Activated CD8-positive, alpha-beta memory T cell treated with anti-CD3 and anti-CD28 coated beads for 1 hour (primary cell): ENCODE data around the gene RRAS2.
"Not testable (repeated sequence)": the region's sequence is repeated elsewhere in the genome, so short reads cannot be mapped to it uniquely, and the experiment has no call there.

Experiments used
- DNase-seq, 2 donors: peaks; one replicate each; pipeline ENCODE4 v3.0.0-alpha.2; 2020; ENCODE audit warnings: low read depth in 1 of 2; ENCODE audit errors: extremely low read depth in 1 of 2

RRAS2 gene

DNA sequence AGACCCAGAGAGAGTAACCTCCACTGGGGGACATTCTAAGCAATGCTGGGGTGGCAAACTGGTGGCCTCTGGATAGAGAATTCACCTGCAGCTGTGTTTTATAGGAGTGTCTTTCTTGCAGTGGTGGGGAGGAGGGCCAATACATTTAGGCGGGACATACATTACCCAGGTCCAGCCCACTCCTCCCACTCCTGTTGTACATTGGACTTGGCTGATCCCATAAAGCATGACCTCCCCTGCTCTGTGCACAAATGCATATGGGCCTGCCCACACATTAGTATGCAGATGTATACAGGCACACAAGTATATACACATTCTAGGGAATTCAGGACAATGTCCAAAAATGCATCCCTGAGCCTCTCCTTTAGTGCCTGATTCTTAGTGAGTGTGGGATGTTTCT is 99.1 kb downstream of the RRAS2 start:
- DNase-seq, result no peak

DNA sequence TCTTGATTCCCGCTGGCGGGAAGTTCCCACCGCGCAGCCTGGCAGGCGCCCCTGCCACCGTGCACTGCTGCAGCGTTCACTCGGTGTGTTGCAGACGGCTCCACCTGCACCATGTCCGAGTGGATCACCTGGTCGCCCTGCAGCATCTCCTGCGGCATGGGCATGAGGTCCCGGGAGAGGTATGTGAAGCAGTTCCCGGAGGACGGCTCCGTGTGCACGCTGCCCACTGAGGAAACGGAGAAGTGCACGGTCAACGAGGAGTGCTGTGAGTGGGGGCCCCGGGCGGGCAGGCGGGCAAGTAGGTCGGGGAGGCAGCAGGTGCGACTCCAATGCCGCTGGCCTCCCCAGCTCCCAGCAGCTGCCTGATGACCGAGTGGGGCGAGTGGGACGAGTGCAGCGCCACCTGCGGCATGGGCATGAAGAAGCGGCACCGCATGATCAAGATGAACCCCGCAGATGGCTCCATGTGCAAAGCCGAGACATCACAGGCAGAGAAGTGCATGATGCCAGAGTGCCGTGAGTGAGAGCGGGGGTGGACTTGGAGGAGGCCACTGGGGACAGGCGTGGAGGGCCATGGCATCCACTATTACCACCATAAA is 99.7 kb downstream of the RRAS2 start:
- DNase-seq, result no peak

DNA sequence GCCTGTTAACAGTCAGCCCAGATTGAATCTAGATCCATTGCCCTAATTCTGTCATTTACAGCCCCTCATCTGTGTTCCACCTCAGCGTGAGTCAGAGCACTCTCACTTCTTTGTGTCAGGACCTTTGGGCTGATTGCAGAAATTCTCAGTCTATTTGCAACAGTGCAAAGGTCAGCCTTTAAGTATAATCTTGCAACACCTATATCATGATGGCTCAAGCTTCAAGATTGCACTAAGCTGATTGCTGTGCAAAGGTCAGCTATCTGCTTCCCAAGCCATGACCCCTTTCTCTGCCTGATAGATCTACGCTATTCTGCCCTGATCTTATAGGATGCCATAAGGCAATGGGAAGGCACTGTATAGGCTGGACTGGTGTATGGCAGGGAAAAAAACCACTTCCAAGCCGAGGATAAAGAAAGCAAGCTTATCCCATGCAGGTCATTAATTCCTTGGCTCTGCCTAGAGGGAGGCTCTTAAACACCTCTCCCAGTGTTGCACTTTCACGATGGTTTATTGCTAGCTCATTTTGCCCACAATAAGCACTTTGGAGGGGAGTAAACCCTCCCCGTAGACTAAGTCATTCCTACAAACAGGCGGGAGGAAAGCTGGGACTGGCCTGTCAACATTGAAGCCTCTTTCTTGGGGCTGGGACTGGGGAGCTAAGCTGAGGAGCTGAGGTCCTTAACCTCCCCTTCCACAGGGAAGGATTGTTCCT is 100.6 kb downstream of the RRAS2 start:
- DNase-seq, result no peak

DNA sequence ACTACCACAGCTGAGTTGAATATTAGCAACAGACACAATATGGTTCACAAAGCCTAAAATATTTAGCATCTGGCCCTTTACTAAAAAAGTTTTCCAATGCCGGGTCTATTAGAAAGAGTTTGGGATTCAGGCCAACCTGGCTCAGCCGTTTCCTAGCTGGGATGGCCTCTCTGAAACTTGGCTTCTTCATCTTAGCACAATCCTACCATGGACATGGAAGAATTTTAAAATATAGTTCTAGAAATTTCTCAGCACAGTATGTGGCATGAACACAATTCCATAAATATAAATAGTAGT is 103.8 kb downstream of the RRAS2 start:
- no peak for DNase-seq

DNA sequence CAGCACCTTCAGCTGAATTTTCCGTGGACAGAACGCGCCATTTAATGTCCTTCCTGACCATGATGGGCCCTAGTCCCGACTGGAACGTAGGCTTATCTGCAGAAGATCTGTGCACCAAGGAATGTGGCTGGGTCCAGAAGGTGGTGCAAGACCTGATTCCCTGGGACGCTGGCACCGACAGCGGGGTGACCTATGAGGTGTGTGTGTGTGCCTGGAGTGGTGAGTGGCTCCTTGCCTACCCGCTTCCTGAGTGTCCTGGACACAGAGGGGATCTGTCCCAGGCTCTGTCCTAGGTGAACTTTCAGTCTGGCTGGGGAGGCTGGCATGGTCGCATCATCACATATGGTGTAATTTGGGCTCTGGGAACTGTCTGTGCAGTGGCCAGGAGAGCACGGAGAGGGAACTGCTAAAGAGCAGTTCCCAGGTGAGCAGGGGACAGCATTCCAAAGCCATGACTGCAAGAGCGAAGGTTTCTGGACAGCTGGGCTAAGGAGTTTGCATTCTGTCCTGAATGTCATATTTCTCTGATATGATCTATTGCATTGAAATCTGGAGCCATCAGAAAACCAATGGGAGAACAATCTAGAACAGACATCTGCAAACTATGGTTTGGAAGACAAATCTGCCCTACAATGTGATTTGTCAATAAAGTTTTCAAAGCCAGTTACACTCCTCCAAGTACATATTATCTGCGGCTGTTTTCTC is 104.3 kb downstream of the RRAS2 start:
- no peak for DNase-seq

DNA sequence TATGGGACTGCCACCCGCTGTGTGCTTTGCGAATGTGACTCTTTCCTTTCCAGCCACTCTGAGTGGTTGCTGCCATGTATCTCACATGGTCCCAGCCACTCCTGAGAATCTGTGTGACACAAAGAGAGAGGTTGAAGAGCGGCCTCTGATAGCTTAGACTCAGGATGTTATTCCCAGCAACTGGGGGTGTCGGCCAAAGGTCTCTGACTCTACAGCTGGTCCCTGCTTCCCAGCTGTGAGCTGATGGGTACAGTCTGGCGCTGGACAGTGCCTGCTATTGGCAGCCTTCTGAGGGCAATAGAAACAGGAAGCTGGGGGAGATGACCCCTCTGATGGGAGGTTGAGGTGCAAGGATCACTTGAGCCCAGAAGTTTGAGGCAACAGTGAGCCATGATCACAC is 105.1 kb downstream of the RRAS2 start:
- no peak for DNase-seq

DNA sequence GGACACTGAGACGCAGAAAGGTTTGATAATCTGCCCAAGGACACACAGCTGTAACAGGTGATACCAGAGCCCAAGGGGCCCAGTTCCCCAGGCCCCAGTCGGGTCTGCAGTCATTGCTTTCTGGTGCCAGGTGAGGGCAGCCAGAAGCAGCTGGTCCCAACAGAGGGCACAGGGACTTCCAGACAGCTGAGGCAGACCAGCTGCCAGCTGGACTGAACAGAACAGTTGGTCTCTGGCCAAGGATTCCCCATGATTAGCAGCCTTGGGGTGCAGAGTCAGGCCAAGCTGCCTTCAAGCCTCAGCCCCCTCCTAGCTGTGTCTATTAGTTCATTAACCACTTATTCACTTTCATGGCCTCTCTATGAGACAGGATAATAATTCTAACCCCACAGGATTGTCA is 105.6 kb downstream of the RRAS2 start:
- no peak for DNase-seq

DNA sequence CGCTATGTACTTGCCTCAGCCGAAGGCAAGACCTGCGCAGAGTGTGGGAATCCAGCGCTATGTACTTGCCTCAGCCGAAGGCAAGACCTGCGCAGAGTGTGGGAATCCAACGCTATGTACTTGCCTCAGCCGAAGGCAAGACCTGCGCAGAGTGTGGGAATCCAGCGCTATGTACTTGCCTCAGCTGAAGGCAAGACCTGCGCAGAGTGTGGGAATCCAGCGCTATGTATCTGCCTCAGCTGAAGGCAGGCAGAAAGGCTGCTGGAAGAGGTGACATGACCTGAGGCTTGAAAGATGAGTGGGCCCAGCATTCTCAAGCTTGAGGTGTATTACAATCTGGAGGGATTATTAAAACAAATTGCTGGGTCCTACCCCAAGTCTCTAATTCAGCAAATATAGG is 106.5 kb downstream of the RRAS2 start:
- DNase-seq, result not testable (repeated sequence)

DNA sequence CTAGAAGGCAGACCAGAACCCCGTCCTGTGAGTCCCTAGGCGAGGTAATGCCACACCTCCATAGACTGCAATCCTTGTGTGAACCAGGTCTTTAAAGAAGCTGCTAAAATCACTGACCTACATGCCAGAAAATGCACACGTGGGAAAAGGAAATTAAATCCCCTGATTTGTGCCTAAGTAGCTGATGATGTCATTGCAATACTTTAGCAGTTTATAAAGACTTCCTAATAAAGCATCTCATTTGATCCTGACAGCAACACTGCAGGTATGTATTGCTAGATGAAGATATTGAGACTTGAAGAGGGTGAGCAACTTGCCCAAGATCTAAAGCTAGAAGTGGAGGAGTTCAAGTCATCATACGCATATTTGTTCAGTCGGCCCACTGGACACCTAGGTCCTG is 107.2 kb downstream of the RRAS2 start:
- DNase-seq, result no peak

DNA sequence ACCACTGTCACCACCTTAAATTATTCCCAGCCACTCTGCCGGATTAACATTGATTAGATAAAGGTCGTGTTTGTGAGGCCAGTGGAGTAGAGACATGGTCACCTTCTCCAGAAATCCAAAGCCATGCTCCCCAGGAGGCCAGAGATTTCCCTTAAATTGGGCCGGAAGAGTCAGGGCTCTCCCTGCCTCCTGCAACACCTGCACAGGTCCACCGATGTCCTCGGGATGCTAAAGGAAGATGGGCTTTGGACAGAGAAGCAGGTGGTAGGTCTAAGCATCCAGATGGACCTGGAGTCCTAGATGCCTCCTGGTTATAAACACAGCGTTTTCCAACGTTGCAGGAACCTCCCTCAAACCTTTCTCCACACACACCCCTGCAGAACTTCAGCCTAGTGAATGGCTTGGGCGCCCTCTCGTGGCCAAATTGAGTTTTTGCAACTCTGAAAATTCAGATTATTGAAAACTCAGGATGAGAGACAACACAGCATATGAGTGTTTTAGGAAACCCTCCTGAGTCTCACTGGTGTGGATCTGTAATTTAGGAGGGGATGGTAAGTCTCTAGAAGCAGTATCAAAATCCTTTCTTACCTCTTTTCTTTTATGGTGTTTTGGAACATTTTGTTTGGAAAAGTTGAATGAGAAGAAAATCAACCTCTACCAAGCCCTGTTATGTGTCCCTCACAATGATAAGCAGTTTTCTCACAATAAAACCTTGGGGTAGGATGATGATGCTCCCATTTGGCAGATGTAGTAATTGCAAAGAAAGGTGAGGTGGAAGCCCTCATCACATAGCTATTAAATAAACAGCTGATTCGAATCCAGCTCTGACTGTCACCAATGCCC is 109.6 kb downstream of the RRAS2 start:
- peak; percentile 31 to 61 for DNase-seq

DNA sequence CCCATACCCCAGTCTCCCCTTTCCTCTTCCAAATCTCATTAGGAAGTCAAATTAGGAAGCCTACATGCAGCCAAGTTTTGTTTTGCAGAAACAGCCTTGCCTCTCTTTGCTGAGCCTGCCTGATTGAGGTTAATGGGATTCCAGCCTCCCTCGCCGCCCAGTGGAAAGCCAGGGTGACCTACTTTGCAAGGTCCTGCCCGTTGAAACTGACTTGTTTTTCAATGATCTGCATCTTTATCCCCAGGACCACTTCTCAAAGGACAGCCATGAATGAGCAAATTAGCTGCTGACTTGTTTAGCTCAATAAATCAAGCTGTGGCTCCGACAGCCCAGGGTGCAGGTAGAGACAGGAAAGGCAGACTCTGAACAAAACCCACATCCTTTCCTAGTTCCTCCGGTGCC is 110.4 kb downstream of the RRAS2 start:
- DNase-seq, result no peak

DNA sequence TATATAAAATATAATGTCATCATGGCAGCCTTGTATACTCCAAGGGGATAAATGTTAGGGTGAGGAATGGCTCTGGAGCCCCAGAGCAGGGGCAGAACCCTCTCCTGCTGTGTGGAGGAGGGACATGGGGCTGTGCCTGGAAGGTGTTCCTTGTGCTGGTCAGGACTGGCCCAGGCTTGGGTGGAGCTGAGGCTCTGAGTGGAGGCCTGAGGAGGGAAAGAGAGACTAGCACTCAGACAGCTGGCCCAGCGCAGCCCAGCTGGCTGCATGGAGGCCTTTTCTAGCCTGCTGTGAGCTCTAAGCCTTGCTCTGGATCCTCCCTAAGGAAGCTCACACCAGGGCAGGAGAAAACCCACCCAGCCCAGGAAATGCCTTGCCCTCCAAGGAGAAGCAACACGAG is 113.5 kb downstream of the RRAS2 start:
- no peak for DNase-seq

DNA sequence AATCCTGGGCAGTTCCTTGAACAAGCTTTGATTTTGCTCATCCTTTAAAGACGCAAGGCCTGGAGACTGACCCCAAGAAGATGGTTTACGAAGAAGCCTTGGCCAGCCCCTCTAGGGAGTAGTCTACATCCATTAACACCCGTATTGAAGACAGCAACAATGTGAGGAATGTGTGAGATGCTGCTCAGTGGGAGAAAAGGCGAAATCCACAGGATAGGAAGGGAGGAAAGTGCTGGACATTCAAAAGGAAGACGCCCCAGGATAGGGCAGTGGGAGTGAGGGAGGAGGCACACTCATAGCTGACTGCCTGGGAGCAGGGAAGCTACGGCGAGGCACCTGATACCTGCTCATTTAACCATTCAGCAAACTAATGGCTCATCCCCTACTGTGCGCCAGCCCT is 114.1 kb downstream of the RRAS2 start:
- DNase-seq, result no peak

DNA sequence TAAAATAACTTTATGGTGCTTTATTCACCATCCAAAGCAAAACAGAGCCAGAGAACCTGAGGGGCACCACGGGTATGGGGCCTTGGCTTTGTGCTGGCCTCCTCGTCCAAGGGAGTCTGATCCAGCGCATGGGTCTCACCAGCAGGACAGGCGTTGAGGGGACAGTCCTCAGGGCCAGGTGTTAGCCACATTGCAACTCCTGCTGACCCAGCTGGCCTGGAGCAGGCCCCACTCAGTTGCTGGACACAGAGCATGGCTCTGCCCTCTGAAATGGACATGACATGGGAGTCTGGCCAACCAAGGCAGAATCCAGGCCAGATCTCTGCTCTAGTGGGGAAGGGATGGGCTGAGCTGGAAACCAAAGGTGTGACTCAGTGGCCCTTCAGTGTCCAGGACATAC is 116.2 kb downstream of the RRAS2 start:
- no peak for DNase-seq

DNA sequence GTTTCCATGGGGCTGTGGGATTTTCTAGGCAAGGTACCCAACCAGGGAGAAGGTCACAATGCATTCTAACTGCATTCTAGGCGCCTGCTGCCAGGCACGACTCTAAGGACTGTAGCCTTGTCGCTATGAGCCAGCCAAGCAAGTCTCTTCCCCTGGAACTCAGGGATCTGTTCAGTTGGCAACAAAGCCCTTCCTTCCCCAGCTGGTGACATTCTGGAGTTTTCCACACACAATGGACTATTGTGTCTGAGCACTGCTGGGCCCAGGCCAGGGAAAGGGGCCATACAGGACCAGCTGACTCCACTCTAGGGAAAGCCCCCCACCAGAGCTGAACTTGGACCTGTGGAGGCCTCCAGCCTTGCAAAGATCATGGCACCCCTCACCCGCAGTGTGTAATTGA is 116.8 kb downstream of the RRAS2 start:
- no peak for DNase-seq

DNA sequence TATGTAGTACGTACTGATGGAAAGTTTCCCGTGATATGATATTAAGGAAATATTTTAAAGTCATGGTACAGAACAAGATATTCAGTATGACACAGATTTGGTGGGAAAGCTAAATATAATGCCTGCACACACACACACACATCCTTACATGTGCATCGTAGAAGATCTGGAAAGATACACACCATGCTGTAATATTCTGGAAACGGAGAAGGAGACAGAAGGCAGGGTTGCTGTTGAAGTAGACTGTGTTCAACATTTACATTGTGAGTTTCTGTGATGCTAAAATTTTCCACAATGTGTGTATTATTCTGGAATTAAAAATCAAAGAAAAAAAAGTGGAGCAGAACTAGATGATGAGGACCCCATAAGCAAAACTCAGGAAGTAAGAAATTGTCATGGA is 118.0 kb downstream of the RRAS2 start:
- no peak for DNase-seq

DNA sequence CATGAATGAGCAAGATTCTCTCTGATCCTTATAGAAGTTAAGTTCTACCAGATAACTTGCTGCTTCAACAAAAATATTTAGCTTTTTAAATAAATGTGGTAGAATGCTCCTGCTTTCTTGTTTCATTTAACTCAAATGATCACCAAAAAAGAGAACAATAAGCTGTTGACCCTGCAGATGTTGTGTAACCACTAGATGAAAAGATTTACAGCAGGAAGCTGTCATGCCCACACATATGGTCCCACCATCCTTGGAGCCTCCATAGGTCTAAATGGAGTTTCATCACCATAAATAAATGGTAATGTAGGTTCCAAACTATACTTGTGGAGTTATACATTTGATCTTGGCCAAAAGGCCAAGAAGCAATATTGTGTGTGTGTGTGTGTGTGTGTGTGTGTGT is 118.8 kb downstream of the RRAS2 start:
- DNase-seq, result no peak

DNA sequence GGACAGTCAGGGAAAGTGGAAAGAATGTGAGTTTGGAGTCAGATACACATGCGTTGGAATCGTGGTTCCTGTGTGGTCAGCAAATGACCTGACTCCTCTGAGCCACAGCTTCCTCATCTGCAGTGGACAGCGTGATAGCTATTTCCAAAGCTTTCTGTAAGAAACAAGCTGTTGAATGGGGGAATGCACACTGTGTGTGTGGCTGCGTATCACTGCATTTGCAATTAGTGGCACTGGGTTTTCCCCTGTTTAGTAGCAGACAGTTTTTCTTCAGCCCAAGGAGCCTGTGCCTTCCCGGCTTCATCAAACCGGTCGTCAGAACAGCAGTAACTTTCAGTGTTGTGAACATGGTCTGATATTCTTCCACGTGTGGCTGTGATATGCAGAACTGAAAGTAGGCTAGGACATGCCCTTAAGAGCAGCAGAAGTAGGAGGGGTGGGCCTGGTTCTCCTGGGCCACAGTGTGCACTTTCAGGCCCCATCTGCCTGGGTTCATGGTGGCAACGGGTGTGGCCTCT is 121.5 kb downstream of the RRAS2 start:
- no peak for DNase-seq

DNA sequence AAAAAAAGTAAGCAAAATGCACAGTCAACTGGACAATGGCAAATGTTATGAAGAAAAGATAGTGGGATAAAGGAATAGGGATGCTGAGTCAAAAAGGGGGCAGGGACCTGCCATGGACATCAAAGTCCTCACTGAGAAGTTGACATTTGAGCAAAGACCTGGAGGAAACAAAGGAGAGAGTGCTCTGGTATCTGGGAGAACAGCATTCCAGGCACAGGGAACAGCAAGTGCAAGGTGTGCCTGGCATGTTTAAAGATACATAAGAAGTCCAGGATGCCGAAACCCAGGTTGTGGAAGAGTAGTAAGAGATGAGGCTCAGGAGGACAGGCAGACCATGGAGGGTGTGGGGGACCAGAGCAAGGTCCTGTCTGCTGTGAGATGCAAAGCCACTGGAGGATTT is 123.3 kb downstream of the RRAS2 start:
- DNase-seq, result no peak

DNA sequence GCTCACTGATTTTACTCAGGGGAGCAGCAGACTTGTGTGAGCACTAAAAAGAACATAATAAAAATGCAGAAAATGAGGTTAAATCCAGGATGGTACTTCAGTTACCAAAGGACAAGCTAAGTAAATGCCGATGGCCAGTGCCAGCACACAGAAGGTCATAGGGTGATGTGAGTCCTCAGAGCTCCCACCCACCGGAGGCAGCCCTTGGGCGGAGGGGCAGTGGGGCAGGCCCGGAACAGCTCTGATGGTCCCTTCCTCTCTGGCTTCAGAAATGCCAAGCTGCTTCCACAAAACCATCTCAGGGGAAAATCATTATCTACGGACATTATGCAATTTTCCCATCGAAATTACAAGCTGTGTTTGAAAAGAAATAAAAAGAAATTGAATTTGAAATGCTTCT is 124.5 kb downstream of the RRAS2 start:
- DNase-seq, result no peak

DNA sequence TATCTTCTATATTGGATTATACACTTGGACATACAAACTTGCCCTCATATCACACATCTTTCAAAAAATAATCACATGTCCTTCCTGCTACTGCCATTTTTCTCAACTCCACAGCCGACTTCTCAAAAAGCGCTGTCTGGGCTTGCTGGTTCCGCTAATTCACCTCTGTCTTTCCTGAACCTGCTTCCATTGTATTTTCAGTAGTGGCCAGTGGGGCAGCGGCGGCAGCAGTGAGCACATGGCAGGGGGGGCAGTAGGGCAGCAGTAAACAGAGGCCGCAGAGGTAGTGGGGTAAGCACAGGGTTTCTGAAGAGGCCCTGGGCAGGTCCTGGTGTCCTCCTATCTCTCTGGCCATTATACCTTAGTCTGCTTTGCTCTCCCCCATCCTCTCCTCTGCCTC is 126.3 kb downstream of the RRAS2 start:
- DNase-seq, result no peak
